Measurements from ENCODE around the gene SCN1A. TPM values are rescaled to one million over a fixed set of nuclear protein-coding genes. Genes with fewer than 3 reads are reported as not detected.
A peak's percentile ranks its signal among the peaks of the same experiment; 100 is the strongest.

Gene SCN1A
- total and polyA plus RNA-seq, 4 donors: 2.1 to 32.6 (median 14.5) TPM

DNA sequence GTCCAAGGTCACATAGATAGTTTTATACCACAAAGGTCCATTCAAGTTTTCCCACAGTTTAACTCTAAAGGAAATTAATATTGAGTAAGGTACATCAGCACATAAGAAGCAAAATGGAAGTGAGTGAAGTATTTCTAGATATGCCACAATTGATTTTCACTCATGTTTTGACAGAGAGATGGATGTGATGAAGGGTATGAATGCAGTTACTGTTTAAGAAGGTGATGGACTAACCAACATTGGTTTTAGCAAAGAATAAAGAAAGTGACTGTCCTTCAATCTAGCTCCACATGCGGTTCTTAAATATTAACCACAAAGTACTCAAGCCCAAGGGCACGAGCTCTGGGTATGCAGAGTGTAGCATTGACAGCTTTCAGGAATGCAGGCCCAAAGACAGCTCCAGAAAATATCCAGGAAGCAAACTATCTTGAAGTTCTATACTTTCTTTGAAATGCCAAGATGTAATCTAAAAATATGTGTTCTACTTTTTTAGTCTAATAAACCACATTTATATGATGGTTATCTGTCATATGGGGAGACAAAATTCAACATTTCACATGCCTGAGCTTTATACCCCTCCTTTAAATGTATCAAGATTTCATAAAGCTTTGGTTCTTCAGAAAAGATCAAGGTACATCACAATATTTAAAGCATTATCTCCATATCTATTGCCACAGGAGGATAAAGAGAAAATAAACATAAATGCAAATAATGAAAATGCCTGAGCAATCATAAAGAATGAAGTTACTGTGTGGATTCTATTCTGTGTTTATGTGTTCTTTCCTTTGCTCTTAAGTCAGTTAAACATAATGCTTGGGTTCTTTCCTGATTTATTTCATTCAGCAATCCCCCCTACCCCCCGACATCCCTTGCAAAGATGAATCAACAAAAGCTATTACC lies 6.7 kb upstream of the SCN1A start:
- no peaks in the 10 kb centered on the region for H3K36me3 ChIP-seq (ENCODE audit: control insufficient read depth in 4 of 4, insufficient read depth in 4 of 4, low read length in 4 of 4)
- H3K27me3 ChIP-seq (ENCODE audit: control insufficient read depth in 3 of 3, insufficient read depth in 3 of 3, low read length in 2 of 3): no peaks in the 10 kb centered on the region
- H3K9ac ChIP-seq (ENCODE audit: insufficient read depth in 1 of 2, low read length in 2 of 2): no peak overlapping the region
- peaks cover 0 to 8% (median 0%) of the 10 kb centered on the region in 5 donors for H3K4me1 ChIP-seq (ENCODE audit: control insufficient read depth in 5 of 5, insufficient read depth in 5 of 5, low read length in 5 of 5)
- peaks cover 0 to 2% (median 0%) of the 10 kb centered on the region in 4 donors for H3K9me3 ChIP-seq (ENCODE audit: control insufficient read depth in 4 of 4, insufficient read depth in 3 of 4, low read length in 3 of 4)
- no peak overlapping the region for H3K27ac ChIP-seq (ENCODE audit: low read depth in 1 of 2, low read length in 1 of 2)
- peak; percentile 53 for ATAC-seq (ENCODE audit: insufficient read depth, low FRiP score)
- 58 to 77% methylated on average over 3 of the region's 3 CpGs for WGBS, 2 donors
- TF ChIP-seq, protein P1, sequence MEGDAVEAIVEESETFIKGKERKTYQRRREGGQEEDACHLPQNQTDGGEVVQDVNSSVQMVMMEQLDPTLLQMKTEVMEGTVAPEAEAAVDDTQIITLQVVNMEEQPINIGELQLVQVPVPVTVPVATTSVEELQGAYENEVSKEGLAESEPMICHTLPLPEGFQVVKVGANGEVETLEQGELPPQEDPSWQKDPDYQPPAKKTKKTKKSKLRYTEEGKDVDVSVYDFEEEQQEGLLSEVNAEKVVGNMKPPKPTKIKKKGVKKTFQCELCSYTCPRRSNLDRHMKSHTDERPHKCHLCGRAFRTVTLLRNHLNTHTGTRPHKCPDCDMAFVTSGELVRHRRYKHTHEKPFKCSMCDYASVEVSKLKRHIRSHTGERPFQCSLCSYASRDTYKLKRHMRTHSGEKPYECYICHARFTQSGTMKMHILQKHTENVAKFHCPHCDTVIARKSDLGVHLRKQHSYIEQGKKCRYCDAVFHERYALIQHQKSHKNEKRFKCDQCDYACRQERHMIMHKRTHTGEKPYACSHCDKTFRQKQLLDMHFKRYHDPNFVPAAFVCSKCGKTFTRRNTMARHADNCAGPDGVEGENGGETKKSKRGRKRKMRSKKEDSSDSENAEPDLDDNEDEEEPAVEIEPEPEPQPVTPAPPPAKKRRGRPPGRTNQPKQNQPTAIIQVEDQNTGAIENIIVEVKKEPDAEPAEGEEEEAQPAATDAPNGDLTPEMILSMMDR (IDR thresholded peaks at IDR 0.05; ENCODE audit: control extremely low read depth, extremely low read depth): no peak
- DNase-seq: peak in 2 of 3 donors; percentile 15 to 54
- no peak overlapping the region for H3K4me3 ChIP-seq

DNA sequence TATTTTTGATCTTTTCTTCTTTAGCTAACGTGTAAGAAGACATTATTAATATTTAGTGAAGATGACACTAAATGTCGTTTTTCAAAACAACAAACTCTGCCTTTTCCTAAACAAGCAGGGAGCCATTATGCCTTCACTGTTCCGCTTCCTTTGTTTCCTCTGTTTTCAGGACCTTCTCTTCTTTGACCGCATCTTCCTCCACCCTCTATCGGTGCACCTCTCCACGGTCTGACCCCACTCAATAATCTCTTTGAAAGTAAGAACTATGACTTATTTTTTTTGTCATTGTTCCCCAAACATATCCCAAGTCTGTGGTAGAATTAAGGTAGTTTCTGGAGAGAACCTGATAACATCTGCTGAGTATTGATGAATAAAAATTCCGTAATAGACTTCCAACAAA lies 5.8 kb upstream of the SCN1A start:
- Histone ChIP-seq H3K4me1 (ENCODE audit: control insufficient read depth in 5 of 5, insufficient read depth in 5 of 5, low read length in 5 of 5) (peaks cover 0 to 8% (median 0%) of the 10 kb centered on the region in 5 donors), H3K27me3 (ENCODE audit: control insufficient read depth in 3 of 3, insufficient read depth in 3 of 3, low read length in 2 of 3) (no peaks in the 10 kb centered on the region), H3K36me3 (ENCODE audit: control insufficient read depth in 4 of 4, insufficient read depth in 4 of 4, low read length in 4 of 4) (no peaks in the 10 kb centered on the region), H3K4me3 (no peak overlapping the region), H3K27ac (ENCODE audit: low read depth in 1 of 2, low read length in 1 of 2) (no peak overlapping the region), H3K9ac (ENCODE audit: insufficient read depth in 1 of 2, low read length in 2 of 2) (no peak overlapping the region), H3K9me3 (ENCODE audit: control insufficient read depth in 4 of 4, insufficient read depth in 3 of 4, low read length in 3 of 4) (peaks cover 0 to 2% (median 0%) of the 10 kb centered on the region in 4 donors)
- TF ChIP-seq, protein P1 (IDR thresholded peaks at IDR 0.05; ENCODE audit: control extremely low read depth, extremely low read depth): no peak
- DNase-seq (no peak), ATAC-seq (ENCODE audit: insufficient read depth, low FRiP score) (no peak)
- whole genome bisulfite sequencing, 2 donors: 82 to 89% methylated on average over 7 of the region's 7 CpGs

DNA sequence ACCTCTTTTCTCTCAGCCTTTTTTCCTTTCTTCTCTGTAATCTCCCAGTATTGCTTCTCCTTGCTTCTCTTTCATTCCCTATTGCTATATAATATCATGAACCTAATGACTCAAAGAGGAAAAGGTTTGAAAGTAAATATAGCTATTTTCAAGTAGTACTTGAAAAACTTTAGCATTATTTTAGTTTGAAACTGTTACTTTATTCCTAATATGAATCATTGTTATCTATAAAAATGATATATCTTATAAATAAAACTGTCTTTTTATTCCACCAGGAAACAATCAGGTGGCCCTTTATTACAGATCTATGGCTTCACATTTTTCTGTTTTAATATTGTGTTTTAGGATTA lies 311 bp upstream of the SCN1A start:
- no peak overlapping the region for H3K4me3 ChIP-seq
- TF ChIP-seq, protein P1 (IDR thresholded peaks at IDR 0.05; ENCODE audit: control extremely low read depth, extremely low read depth): no peak
- DNase-seq (no peak), ATAC-seq (ENCODE audit: insufficient read depth, low FRiP score) (no peak)
- H3K9me3 ChIP-seq (ENCODE audit: control insufficient read depth in 4 of 4, insufficient read depth in 3 of 4, low read length in 3 of 4): no peaks in the 10 kb centered on the region
- peaks cover 0 to 8% (median 3%) of the 10 kb centered on the region in 5 donors for H3K4me1 ChIP-seq (ENCODE audit: control insufficient read depth in 5 of 5, insufficient read depth in 5 of 5, low read length in 5 of 5)
- no peaks in the 10 kb centered on the region for H3K27me3 ChIP-seq (ENCODE audit: control insufficient read depth in 3 of 3, insufficient read depth in 3 of 3, low read length in 2 of 3)
- no peak overlapping the region for H3K27ac ChIP-seq (ENCODE audit: low read depth in 1 of 2, low read length in 1 of 2)
- H3K9ac ChIP-seq (ENCODE audit: insufficient read depth in 1 of 2, low read length in 2 of 2): no peak overlapping the region
- no peaks in the 10 kb centered on the region for H3K36me3 ChIP-seq (ENCODE audit: control insufficient read depth in 4 of 4, insufficient read depth in 4 of 4, low read length in 4 of 4)
